Tibial nerve (tissue), 4 donors: Measurements from ENCODE around the gene MEIS2. TPM values are rescaled to one million over a fixed set of nuclear protein-coding genes. Genes with fewer than 3 reads are reported as not detected.

ENCODE experiments used
- DNase-seq, 2 donors: peaks; one replicate each; pipeline ENCODE4 v3.0.0-alpha.2; 2019; ENCODE audit warnings: low spot score in 2 of 2
- H3K27ac ChIP-seq, 4 donors: fragments of 200-600 bp; sonication (generic) in 3 of 4; one replicate each; pipeline ENCODE4 v1.5.1; 2017 to 2019; ENCODE audit warnings: mild to moderate bottlenecking in 1 of 4
- H3K27me3 ChIP-seq, 2 donors: fragments of 200-600 bp; sonication (generic) in 1 of 2; one replicate each; pipeline versions ENCODE4 v1.5.1 to v1.6.0; 2017 to 2019
- H3K36me3 ChIP-seq, 3 donors: fragments of 200-600 bp; sonication (generic); one replicate each; pipeline ENCODE4 v1.5.1; 2018 to 2019
- H3K4me1 ChIP-seq, 4 donors: fragments of 200-600 bp; sonication (generic) in 3 of 4; one replicate each; pipeline ENCODE4 v1.5.1; 2017 to 2019
- H3K4me3 ChIP-seq, 4 donors: fragments of 200-600 bp; sonication (generic) in 3 of 4; one replicate each; pipeline ENCODE4 v1.5.1; 2017 to 2019; ENCODE audit warnings: mild to moderate bottlenecking in 1 of 4, moderate library complexity in 1 of 4
- H3K9me3 ChIP-seq, 4 donors: fragments of 200-600 bp; sonication (generic) in 3 of 4; one replicate each; pipeline ENCODE4 v1.5.1; 2017 to 2019
- EP300 ChIP-seq, 2 donors: sonication (generic); formaldehyde crosslinking; IDR thresholded peaks; one replicate each; pipeline ENCODE4 v1.6.1; 2017; ENCODE audit warnings: antibody characterized with exemption in 2 of 2, mild to moderate bottlenecking in 1 of 2
- POLR2A ChIP-seq, 2 donors: fragments of 450-650 bp; IDR thresholded peaks; one replicate each; pipeline ENCODE4 v1.6.1; 2017; ENCODE audit warnings: antibody characterized with exemption in 2 of 2, mild to moderate bottlenecking in 2 of 2, moderate library complexity in 2 of 2
- WGBS, 2 donors: methylation state at CpG; one replicate each; pipeline ENCODE4 v1.1.5; 2018; 5-methylcytosine and 5-hydroxymethylcytosine counted together
- total RNA-seq, 4 donors: library from RNA; depleted of rRNA; stranded (reverse); fragments of >200 nt; gene quantifications; one replicate each; pipeline ENCODE4 v1.1.0, GENCODE V29; 2016
- TF ChIP-seq, protein P1 (sequence below), 5 experiments: fragments of 200-600 bp in 3 of 5; fragments of 450-650 bp in 2 of 5; sonication (generic) in 3 of 5; IDR thresholded peaks; one replicate each; pipeline ENCODE4 v1.5.1; 2016 to 2019; ENCODE audit warnings: antibody characterized with exemption in 5 of 5, mild to moderate bottlenecking in 3 of 5, moderate library complexity in 2 of 5

The MEIS2 gene
- total RNA-seq, 4 donors from 2014 or later: 9.4 to 15.7 (median 14.3) TPM

DNA sequence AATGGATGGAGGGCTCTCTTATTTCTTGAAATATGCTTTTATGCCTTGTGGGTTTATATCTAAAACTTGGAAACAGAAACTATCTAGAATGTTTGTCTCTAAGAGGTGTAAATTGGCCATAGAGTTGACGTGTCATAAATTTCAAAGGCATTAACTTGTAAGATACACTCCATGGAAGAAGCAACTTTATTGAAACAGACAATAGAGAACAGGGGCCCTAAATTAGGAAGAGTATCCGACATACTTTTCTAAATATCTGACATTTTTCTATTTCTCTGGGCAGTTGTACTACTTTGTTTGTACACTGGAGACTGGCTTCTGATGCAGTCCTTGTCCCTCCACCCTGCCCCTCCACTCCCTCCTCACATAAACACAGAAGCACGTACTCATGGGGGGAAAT is 50.0 kb downstream of the MEIS2 start:
- Histone ChIP-seq H3K4me3 (no peak overlapping the region), H3K36me3 (no peaks in the 10 kb centered on the region), H3K4me1 (peaks cover 0 to 4% (median 0%) of the 10 kb centered on the region in 4 donors), H3K9me3 (no peaks in the 10 kb centered on the region), H3K27me3 (no peaks in the 10 kb centered on the region), H3K27ac (no peak overlapping the region)
- WGBS, 2 donors: 78 to 79% methylated on average over 3 of the region's 3 CpGs
- TF ChIP-seq POLR2A (IDR thresholded peaks at IDR 0.05) (no peak), EP300 (IDR thresholded peaks at IDR 0.05) (no peak)
- TF ChIP-seq, protein P1, sequence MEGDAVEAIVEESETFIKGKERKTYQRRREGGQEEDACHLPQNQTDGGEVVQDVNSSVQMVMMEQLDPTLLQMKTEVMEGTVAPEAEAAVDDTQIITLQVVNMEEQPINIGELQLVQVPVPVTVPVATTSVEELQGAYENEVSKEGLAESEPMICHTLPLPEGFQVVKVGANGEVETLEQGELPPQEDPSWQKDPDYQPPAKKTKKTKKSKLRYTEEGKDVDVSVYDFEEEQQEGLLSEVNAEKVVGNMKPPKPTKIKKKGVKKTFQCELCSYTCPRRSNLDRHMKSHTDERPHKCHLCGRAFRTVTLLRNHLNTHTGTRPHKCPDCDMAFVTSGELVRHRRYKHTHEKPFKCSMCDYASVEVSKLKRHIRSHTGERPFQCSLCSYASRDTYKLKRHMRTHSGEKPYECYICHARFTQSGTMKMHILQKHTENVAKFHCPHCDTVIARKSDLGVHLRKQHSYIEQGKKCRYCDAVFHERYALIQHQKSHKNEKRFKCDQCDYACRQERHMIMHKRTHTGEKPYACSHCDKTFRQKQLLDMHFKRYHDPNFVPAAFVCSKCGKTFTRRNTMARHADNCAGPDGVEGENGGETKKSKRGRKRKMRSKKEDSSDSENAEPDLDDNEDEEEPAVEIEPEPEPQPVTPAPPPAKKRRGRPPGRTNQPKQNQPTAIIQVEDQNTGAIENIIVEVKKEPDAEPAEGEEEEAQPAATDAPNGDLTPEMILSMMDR (IDR thresholded peaks at IDR 0.05): no peak
- DNase-seq: no peak

DNA sequence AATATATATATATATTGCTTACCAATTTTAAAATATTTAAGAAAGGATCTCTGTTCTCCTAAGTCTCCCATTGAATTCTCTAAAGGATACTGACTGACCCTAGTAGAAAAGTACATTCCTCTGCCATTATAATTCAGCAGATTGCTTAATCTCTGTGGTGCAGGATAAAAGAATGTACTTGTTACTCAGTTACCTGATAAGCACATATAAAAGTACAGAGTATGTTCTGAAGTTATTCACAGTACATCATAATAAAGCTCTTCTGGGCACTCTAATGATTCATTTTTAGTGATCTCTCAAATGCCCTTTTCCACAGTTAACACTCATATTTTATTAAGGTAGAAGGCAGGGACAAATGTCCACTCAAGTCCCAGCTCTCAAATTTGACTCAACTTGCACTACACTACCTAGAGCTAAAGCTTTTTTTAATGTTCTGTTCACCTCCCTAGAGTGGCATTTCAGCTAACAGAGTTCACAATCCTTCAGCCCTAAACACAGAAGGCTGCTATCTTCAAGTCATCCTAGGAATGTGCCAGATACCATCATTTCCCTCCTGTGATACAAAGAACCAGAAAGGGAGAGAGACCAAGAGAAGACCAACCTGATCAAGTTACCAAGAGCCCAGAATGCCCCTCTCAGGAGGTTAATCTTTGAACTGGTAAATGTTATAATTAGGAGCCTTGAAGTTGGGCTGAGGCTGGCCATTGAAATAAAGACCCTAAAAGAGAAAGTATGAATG is 53.3 kb downstream of the MEIS2 start:
- Histone ChIP-seq H3K27ac (no peak overlapping the region), H3K4me3 (no peak overlapping the region), H3K27me3 (no peaks in the 10 kb centered on the region), H3K9me3 (no peaks in the 10 kb centered on the region), H3K4me1 (peaks cover 0 to 4% (median 0%) of the 10 kb centered on the region in 4 donors), H3K36me3 (no peaks in the 10 kb centered on the region)
- TF ChIP-seq EP300 (IDR thresholded peaks at IDR 0.05): no peak
- TF ChIP-seq, protein P1 (IDR thresholded peaks at IDR 0.05): no peak
- TF ChIP-seq POLR2A (IDR thresholded peaks at IDR 0.05): no peak
- no peak for DNase-seq

DNA sequence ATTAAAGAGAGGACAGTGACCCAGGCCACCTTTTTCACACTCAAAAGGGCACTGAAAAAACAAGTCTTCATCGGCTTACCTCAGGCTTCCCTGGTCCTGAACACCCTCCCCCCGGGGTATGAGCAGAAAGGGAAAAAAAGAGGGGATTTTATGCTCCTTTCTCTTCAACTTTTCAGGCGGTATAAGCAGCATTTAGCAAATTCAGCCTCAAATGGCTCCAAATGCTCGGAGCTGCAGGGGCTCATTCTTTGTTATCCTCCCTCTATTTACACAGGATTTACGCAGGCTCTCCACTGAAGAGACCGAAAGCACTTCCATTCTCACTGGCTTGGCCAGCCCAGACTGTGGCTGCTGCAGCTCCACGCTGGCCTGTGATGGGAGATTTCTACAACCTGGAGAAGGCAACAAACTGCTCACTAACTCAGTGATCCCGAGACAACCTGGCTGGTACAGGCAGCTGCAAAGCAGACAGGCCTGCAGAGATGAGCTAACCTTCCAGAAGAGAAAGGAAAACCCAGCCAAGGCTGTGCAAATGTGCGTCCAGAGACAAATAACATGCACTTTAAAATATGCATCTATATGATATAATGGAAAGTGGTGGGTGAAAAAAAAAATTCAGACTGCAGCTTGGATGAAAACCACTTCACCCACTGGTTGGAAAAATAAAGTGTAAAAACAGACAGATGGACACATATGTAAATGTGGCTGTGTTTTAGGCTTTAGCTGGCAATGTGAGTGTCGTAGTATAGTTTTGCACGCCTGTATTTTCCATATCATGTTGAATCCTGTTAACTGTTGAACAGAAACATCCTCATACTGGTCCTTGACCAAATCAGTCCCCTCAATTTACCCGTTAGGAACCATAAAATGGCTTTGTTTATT is 54.2 kb downstream of the MEIS2 start:
- no peaks in the 10 kb centered on the region for H3K27me3 ChIP-seq
- DNase-seq: no peak
- no peak overlapping the region for H3K4me3 ChIP-seq
- no peak for TF ChIP-seq EP300 (IDR thresholded peaks at IDR 0.05)
- TF ChIP-seq POLR2A (IDR thresholded peaks at IDR 0.05): no peak
- TF ChIP-seq, protein P1 (IDR thresholded peaks at IDR 0.05): no peak
- no peaks in the 10 kb centered on the region for H3K36me3 ChIP-seq
- peaks cover 0 to 4% (median 0%) of the 10 kb centered on the region in 4 donors for H3K4me1 ChIP-seq
- no peaks in the 10 kb centered on the region for H3K9me3 ChIP-seq
- 51 to 56% methylated on average over 12 of the region's 12 CpGs for WGBS, 2 donors
- no peak overlapping the region for H3K27ac ChIP-seq

DNA sequence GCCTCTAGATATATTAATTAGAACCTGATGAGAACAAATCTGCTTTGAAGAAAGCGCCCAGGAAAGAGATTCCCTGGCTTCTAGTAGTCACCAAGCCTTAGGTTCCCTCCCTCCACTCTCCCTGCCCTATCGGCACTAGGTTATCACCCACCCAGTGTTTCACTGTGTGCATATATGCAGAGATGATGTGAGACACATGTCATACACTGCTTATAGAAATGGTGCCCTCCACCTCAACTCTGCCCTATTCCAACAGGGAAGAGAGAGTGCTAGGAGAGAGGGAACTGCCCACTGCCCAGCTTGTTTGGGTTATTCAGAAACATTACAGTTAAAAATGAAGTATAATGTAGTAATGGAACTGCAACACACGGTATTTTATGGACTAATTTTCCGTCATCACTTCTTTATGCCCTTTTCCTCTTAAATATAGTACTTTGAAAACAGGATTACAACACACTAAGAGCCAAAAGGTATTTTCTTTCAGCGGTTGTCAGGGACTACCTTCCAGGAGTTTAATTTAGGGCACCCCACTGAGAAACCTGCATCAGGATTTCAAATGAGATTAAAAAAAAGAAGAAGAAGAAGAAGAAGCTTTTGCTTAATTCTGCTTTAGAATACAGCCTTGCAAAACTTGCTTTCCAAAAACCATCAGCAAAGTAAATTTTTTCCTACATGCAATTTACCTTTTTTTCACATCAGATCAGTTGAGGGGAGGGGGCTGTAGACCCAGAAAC is 55.3 kb downstream of the MEIS2 start:
- H3K4me1 ChIP-seq: peaks cover 0 to 4% (median 0%) of the 10 kb centered on the region in 4 donors
- H3K9me3 ChIP-seq: no peaks in the 10 kb centered on the region
- DNase-seq: no peak
- no peaks in the 10 kb centered on the region for H3K27me3 ChIP-seq
- H3K4me3 ChIP-seq: no peak overlapping the region
- H3K36me3 ChIP-seq: no peaks in the 10 kb centered on the region
- TF ChIP-seq, protein P1 (IDR thresholded peaks at IDR 0.05): no peak
- TF ChIP-seq POLR2A (IDR thresholded peaks at IDR 0.05): no peak
- TF ChIP-seq EP300 (IDR thresholded peaks at IDR 0.05): no peak
- no peak overlapping the region for H3K27ac ChIP-seq
- WGBS, 2 donors: 77 to 79% methylated on average over 5 of the region's 5 CpGs
